Activated effector memory CD4-positive, alpha-beta T cell treated with anti-CD3 and anti-CD28 coated beads, Interleukin-2, amount 50 U/mL, for 16 hours (primary cell): ENCODE results near the gene MPC1L.
"Not testable (repeated sequence)": the region's sequence is repeated elsewhere in the genome, so short reads cannot be mapped to it uniquely, and the experiment has no call there.

Source experiments
- DNase-seq: peaks from one replicate; pipeline ENCODE4 v3.0.0-alpha.2; 2020

Gene MPC1L

GRCh38 chrX:40623139-40623536, at the start of gene MPC1L:
Gene MPC1L, plus strand, starts transcription at chrX:40623428. Its CDS starts 138 bp downstream, at chrX:40623566.
- no peak for DNase-seq

DNA sequence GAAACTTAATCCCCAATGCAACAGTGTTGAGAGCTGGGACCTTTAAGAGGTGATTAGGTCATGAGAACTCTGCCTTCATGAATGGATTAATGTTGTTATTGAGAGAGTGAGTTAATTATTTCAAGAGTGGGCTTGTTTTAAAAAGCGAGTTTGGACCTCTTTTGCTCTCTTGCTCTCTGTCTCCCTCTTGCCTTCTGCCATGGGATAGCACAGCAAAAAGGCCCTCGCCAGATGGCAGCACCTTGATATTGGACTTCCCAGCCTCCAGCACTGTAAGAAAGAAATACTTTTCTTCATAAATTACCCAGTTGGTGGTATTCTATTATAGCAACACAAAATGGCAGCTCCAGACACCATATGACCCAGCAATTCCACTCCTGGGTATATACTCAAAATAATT, 49.5 kb upstream of the MPC1L start:
- peak; percentile 71 for DNase-seq

- not testable (repeated sequence) for DNase-seq
Measured at GRCh38 chrX:40575411-40575810, 47.8 kb upstream of the MPC1L start.

GRCh38 chrX:40576291-40576690, 46.9 kb upstream of the MPC1L start:
- DNase-seq: no peak

GRCh38 chrX:40578039-40578695, 45.1 kb upstream of the MPC1L start:
- no peak for DNase-seq

DNA sequence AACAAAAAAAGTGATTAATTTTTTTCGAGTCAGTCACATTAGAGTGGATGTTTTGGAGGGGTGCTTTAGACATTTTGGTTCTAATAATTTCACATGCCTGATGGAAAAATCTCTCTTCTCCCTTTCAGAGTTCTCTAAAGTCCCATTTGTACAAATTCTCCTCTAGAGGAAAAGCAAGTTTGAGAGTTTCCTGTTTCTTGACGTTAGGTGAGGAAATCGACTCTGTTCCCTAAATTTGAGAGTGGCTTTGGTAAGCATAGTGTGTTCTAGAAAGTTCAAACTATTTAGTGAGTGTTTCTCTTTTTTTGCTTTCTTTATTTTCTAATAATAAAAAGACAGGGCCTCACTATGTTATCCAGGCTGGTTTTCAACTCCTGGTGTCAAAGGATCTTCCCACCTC, 44.1 kb upstream of the MPC1L start:
- DNase-seq: no peak

- no peak for DNase-seq
Measured at GRCh38 chrX:40579900-40580536, 43.2 kb upstream of the MPC1L start.

GRCh38 chrX:40580537-40581335, 42.5 kb upstream of the MPC1L start, which contains the start of gene ATP6AP2:
Gene ATP6AP2, plus strand, starts transcription at chrX:40580970. Its CDS starts 96 bp downstream, at chrX:40581066.
- peak; percentile 95 for DNase-seq

DNA sequence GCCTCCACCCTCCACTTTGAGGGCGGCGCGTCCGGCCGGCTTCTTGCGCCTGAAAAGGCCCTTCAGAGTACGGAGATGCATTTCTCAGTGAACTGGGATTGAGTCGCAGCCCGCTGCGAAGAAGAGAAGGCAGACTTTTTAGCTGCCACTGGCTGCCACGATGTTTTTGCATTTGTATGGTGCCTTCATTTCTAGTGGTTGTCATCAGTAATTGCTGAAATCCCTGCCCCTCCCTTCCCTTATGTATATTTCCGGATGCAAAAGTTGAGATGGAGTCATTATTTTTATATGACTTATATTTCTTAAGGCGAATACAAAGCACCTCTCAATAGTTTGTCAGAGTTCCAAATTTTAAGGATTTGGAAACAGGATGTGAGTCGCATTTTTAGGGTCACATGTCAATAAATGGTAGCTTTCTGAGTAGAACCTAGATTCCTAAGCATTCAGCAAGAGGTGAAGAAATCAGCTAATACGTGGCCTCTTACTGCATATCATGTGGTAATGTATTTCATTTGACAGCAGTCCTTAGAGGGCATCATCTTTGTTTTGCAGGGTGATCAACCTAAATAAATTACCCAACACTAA, 41.8 kb upstream of the MPC1L start:
- no peak for DNase-seq

DNA sequence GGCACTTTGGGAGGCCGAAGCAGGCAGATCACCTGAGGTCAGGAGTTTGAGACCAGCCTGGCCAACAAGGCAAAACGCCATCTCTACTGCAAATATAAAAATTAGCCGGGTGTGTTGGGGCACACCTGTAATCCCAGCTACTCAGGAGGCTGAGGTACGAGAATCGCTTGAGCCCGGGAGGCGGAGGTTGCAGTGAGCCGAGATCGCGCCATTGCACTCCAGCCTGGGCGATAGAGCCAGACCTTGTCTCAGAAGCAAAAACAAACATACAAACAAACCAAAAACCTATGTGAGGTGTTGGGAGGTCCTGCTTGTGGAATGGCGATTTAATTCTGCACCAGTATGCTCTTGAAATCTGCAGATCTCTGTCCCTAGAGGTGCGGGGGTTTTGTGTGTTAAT, 41.0 kb upstream of the MPC1L start:
- not testable (repeated sequence) for DNase-seq

DNA sequence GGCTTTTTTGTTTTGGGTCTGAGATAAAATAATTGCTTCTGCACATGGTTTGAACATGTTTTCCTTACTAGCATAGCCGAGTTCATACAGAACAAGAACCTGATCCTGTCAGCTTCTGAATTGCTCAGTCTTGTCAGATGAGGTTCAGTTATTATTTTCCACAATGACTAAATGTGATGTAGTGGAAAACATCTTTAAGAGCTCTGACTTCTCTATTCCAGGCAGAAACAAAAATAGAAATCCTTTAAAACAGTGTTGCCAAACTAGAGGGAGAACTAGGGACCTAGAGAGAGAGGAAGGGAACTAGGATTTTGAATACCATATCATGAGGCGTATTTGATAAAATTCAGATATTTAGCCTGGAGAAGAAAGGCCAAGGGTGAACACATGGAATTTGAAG, 40.4 kb upstream of the MPC1L start:
- DNase-seq: no peak

DNA sequence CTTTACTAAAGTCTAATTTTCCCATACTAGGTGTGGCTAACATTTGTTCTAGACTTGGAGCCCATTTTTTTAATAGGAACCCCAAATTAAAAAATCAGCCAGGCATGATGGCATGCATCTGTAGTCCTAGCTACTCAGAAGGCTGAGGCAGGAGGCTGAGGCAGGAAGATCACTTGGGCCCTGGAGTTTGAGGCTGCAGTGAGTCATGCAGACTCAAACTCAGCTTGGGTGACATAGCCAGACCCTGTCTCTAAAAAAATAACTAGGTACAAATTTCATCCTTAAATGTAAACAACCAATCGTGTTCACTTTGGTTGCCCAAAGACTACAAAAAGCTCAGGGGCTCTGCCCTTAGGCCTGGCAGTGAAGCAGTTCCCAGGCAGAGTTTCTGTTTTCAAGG, 35.6 kb upstream of the MPC1L start:
- not testable (repeated sequence) for DNase-seq

GRCh38 chrX:40589616-40590321, 33.5 kb upstream of the MPC1L start:
- DNase-seq: not testable (repeated sequence)

- DNase-seq: no peak
Measured at GRCh38 chrX:40603446-40603845, 19.8 kb upstream of the MPC1L start.

DNA sequence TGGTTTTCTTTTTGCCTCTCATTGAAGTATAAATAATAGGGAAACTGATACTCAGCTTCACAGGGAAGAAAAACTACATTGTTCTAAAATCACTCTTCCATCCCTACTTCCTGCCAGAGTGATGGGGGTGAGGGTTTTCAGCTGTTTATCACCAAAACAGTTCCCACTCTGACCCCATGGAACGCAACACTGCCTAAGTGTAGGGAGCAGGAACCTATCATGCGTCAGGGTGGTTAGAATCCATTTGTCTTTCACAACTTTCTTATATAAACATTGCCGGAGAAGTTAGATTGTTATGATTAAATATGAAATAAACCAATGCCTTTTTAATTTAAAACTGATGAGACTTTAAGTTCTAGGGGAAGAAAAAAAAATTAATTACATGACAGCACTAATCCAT, 15.8 kb upstream of the MPC1L start:
- DNase-seq: no peak

DNA sequence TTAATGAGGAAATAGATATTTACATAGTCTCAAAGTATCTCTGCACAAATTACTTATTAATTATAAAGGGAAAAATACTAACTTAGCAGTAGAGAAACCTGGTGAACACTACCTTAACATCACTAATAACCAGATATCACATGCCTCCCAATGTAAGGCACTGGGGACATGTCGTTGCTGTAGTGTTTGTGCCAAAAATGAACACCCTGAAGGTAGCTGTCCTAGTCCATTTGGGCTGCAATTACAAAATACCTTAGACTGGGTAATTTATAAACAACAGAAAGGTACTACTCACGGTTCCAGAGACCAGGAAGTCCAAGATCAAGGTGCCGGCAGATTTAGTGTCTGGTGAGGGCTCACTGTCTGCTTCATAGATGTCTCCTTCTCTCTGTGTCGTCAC, 10.7 kb upstream of the MPC1L start:
- DNase-seq: no peak

- no peak for DNase-seq
Measured at GRCh38 chrX:40615976-40616375, 7.3 kb upstream of the MPC1L start.

DNA sequence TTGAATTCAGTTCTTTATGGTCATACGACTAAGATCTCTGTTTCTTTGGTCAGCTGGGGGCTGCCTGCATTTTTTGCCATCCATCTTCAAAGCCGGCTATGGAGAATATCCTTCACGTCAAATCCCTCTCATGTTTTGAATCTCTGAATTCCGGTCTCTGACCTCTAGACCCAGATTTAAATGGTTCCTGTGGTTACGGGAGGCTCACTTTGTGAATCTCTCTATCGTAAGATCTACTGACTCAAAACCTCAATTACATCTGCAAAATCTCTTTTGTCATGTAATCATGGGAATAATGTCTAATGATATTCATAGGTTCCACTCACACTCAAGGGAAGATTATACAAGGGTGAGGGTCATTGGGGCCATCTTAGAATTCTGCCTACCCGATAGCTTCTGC, 5.7 kb upstream of the MPC1L start:
- no peak for DNase-seq

DNA sequence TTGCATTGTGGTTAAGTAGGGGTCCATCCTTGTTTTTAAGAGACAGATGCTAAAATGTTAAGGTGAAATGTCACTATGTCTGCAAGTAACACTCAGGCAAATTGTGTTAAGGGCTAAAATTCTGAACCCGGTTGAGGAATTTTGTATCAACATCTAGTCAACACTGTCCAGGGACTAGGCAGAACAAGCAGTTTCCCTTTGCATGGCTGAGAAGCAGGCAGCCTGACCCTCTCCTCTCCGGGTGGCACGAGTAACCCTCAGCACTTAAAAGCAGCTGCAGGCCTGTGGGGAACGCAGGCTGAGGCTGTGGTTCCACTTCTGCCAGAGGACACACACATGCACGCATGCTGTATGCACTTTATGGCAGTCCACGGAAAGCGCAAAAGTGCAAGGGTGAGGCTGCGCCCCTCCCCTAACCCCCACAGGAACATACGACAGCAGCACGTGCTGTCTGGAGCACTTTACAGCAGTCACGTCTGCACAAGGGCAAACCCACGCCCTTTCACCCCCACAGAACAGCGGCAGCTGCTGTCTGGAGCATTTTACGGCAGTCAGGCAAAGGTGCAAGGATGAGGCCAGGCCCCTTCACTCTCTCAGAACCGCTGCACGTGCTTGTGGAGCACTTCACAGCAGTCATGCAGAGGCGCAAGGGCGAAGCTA, 619 bp upstream of the MPC1L start:
- no peak for DNase-seq

DNA sequence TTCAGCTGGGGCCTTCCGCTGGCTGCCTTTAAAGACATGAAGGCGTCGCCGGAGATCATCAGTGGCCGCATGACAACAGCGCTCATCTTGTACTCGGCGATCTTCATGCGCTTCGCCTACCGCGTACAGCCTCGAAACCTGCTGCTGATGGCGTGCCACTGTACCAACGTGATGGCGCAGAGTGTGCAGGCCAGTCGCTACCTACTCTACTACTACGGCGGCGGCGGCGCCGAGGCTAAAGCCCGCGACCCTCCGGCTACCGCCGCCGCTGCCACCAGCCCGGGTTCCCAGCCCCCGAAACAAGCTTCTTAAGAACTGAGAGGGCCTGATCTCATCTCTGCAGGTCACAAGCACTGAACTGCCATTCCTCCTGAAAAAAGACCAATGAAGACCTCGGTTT, 437 bp downstream of the MPC1L start:
- DNase-seq: no peak

DNA sequence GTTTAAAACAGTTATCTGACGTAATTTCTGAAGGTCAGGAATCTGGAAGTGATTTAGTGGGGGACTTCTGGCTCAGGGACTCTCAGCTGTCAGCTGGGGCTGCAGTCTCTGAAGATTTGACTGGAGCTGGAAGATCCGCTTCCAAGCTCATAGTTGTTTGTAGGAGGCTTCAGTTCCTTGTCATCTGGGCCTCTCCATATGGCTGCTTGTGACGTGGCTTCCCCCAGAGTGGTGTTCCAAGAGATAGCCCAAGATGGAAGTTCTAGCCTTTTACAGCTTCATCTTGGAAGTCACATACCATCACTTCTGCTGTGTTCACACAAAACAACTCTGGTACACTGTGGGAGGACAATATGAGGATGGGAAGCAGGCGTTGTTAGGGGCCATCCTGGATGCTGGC, 2.1 kb downstream of the MPC1L start:
- DNase-seq: no peak

- no peak for DNase-seq
Measured at GRCh38 chrX:40628506-40628905, 5.3 kb downstream of the MPC1L start.
